Stimulated activated naive CD8-positive, alpha-beta T cell treated with anti-CD3 and anti-CD28 coated beads, Interleukin-15, amount 100 ng/mL, for 72 hours (primary cell): Measurements from ENCODE around the gene IL22RA2.

Experiments used
- ATAC-seq: fragments of 150-1000 bp; cut with Tn5 transposase; 2 replicates; pipeline ENCODE4 v1.10.0; 2021; ENCODE audit warnings: mild to moderate bottlenecking, moderate library complexity
- DNase-seq, 2 donors: peaks; one replicate each; pipeline ENCODE4 v3.0.0; 2021 to 2022
- H3K27ac Mint-ChIP-seq, 2 donors: one replicate each; pipeline ENCODE4 v1.8.0; 2022; ENCODE audit warnings: mild to moderate bottlenecking in 2 of 2, mixed read lengths in 2 of 2, moderate library complexity in 2 of 2
- H3K27me3 Mint-ChIP-seq: one replicate; pipeline ENCODE4 v1.8.0; 2022; ENCODE audit warnings: mixed read lengths
- H3K4me1 Mint-ChIP-seq: one replicate; pipeline ENCODE4 v1.8.0; 2022; ENCODE audit warnings: mild to moderate bottlenecking, mixed read lengths
- H3K4me3 Mint-ChIP-seq, 2 donors: one replicate each; pipeline ENCODE4 v1.8.0; 2022; ENCODE audit warnings: mild to moderate bottlenecking in 2 of 2, mixed read lengths in 2 of 2, moderate library complexity in 1 of 2
- H3K9me3 Mint-ChIP-seq, 2 donors: one replicate each; pipeline ENCODE4 v1.8.0; 2022; ENCODE audit warnings: mixed read lengths in 2 of 2

Gene IL22RA2

GRCh38 chr6:137181891-137182653 lies 8.6 kb upstream of the IL22RA2 start:
- DNase-seq: no peak
- no peaks in the 10 kb centered on the region for H3K4me1 Mint-ChIP-seq
- peaks cover 44 to 50% of the 10 kb centered on the region in 2 donors for H3K9me3 Mint-ChIP-seq
- ATAC-seq: no peak
- no peak overlapping the region for H3K4me3 Mint-ChIP-seq
- no peaks in the 10 kb centered on the region for H3K27me3 Mint-ChIP-seq
- H3K27ac Mint-ChIP-seq: no peak overlapping the region

- H3K9me3 Mint-ChIP-seq: peaks cover 16 to 23% of the 10 kb centered on the region in 2 donors
- H3K27ac Mint-ChIP-seq: no peak overlapping the region
- DNase-seq (no peak), ATAC-seq (no peak)
- H3K4me1 Mint-ChIP-seq: no peaks in the 10 kb centered on the region
- H3K4me3 Mint-ChIP-seq: no peak overlapping the region
- H3K27me3 Mint-ChIP-seq: peaks cover 11% of the 10 kb centered on the region
Observed at GRCh38 chr6:137177611-137178010, 4.2 kb upstream of the IL22RA2 start.

GRCh38 chr6:137176729-137177128 lies 3.3 kb upstream of the IL22RA2 start:
- no peak overlapping the region for H3K27ac Mint-ChIP-seq
- H3K9me3 Mint-ChIP-seq: peaks cover 9 to 16% of the 10 kb centered on the region in 2 donors
- no peak overlapping the region for H3K4me3 Mint-ChIP-seq
- DNase-seq (no peak), ATAC-seq (no peak)
- peaks cover 11% of the 10 kb centered on the region for H3K27me3 Mint-ChIP-seq
- peaks cover 6% of the 10 kb centered on the region for H3K4me1 Mint-ChIP-seq

GRCh38 chr6:137175868-137176245 lies 2.4 kb upstream of the IL22RA2 start:
- DNase-seq (no peak), ATAC-seq (no peak)
- H3K27me3 Mint-ChIP-seq: peaks cover 11% of the 10 kb centered on the region
- H3K4me1 Mint-ChIP-seq: peaks cover 12% of the 10 kb centered on the region
- H3K27ac Mint-ChIP-seq: no peak overlapping the region
- H3K4me3 Mint-ChIP-seq: no peak overlapping the region
- peaks cover 8 to 13% of the 10 kb centered on the region in 2 donors for H3K9me3 Mint-ChIP-seq

- Mint-ChIP-seq H3K27ac (no peak overlapping the region), H3K27me3 (peaks cover 14% of the 10 kb centered on the region), H3K4me3 (no peak overlapping the region), H3K4me1 (peaks cover 12% of the 10 kb centered on the region), H3K9me3 (peaks cover 4 to 7% of the 10 kb centered on the region in 2 donors)
- ATAC-seq: no peak
- DNase-seq: no peak
Observed at GRCh38 chr6:137175157-137175867, 1.9 kb upstream of the IL22RA2 start.

GRCh38 chr6:137172734-137173431 lies 561 bp downstream of the IL22RA2 start:
- no peak overlapping the region for H3K27ac Mint-ChIP-seq
- ATAC-seq: no peak
- H3K9me3 Mint-ChIP-seq: peaks cover 7 to 11% of the 10 kb centered on the region in 2 donors
- no peak for DNase-seq
- H3K27me3 Mint-ChIP-seq: peaks cover 26% of the 10 kb centered on the region
- H3K4me3 Mint-ChIP-seq: no peak overlapping the region
- peaks cover 12% of the 10 kb centered on the region for H3K4me1 Mint-ChIP-seq

- peak overlapping the region in 1 of 2 donors; percentile 2 for H3K4me3 Mint-ChIP-seq
- ATAC-seq: no peak
- DNase-seq: no peak
Observed at GRCh38 chr6:137171824-137172733, 1.4 kb downstream of the IL22RA2 start.

GRCh38 chr6:137171053-137171374 lies 2.4 kb downstream of the IL22RA2 start:
- no peak for ATAC-seq
- no peak overlapping the region for H3K4me3 Mint-ChIP-seq
- H3K9me3 Mint-ChIP-seq: peaks cover 7 to 11% of the 10 kb centered on the region in 2 donors
- H3K27me3 Mint-ChIP-seq: peaks cover 26% of the 10 kb centered on the region
- no peak for DNase-seq
- H3K4me1 Mint-ChIP-seq: peaks cover 17% of the 10 kb centered on the region
- no peak overlapping the region for H3K27ac Mint-ChIP-seq

More at GRCh38 chr6:137171824-137172733, 1.4 kb downstream of the IL22RA2 start:
- H3K4me1 Mint-ChIP-seq: peaks cover 12% of the 10 kb centered on the region
- H3K27ac Mint-ChIP-seq: no peak overlapping the region
- H3K27me3 Mint-ChIP-seq: peaks cover 26% of the 10 kb centered on the region
- H3K9me3 Mint-ChIP-seq: peaks cover 7 to 11% of the 10 kb centered on the region in 2 donors

- ATAC-seq (no peak), DNase-seq (no peak)
- Mint-ChIP-seq H3K27ac (peak overlapping the region in 1 of 2 donors; percentile 13), H3K4me1 (peaks cover 23% of the 10 kb centered on the region), H3K4me3 (no peak overlapping the region), H3K27me3 (peaks cover 23% of the 10 kb centered on the region), H3K9me3 (peaks cover 7 to 11% of the 10 kb centered on the region in 2 donors)
Observed at GRCh38 chr6:137170266-137171052, 3.0 kb downstream of the IL22RA2 start.

- H3K27ac Mint-ChIP-seq: peak overlapping the region in 1 of 2 donors; percentile 77
- H3K27me3 Mint-ChIP-seq: peaks cover 27% of the 10 kb centered on the region
- peak in 1 of 2 donors; percentile 64 for DNase-seq
- H3K4me3 Mint-ChIP-seq: peak overlapping the region in 1 of 2 donors; percentile 13
- peaks cover 35% of the 10 kb centered on the region for H3K4me1 Mint-ChIP-seq
- H3K9me3 Mint-ChIP-seq: peaks cover 27 to 30% of the 10 kb centered on the region in 2 donors
- ATAC-seq: peak; percentile 87
Observed at GRCh38 chr6:137167702-137168377, 5.6 kb downstream of the IL22RA2 start.

- peaks cover 30 to 33% of the 10 kb centered on the region in 2 donors for H3K9me3 Mint-ChIP-seq
- H3K27ac Mint-ChIP-seq: no peak overlapping the region
- DNase-seq (no peak), ATAC-seq (no peak)
- H3K4me1 Mint-ChIP-seq: peaks cover 26% of the 10 kb centered on the region
- no peak overlapping the region for H3K4me3 Mint-ChIP-seq
- H3K27me3 Mint-ChIP-seq: peaks cover 38% of the 10 kb centered on the region
Observed at GRCh38 chr6:137166247-137167098, 7.0 kb downstream of the IL22RA2 start.

GRCh38 chr6:137165375-137166246 lies 7.8 kb downstream of the IL22RA2 start:
- H3K9me3 Mint-ChIP-seq: peaks cover 30 to 33% of the 10 kb centered on the region in 2 donors
- peak; percentile 66 for ATAC-seq

More at GRCh38 chr6:137165375-137166246, 7.8 kb downstream of the IL22RA2 start:
- Mint-ChIP-seq H3K4me3 (peak overlapping the region; percentile 27 to 65), H3K4me1 (peaks cover 23% of the 10 kb centered on the region), H3K27ac (peak overlapping the region; percentile 38 to 64), H3K27me3 (peaks cover 46% of the 10 kb centered on the region)
- DNase-seq: peak in 1 of 2 donors; percentile 51
